HepG2 (cell line): ENCODE measurements around the gene DNPH1. TPM values are rescaled to one million over a fixed set of nuclear protein-coding genes. Genes with fewer than 3 reads are reported as not detected.
A peak's percentile ranks its signal among the peaks of the same experiment; 100 is the strongest.

Experiments
- ATAC-seq: fragments of 200-7000 bp; cut with Tn5 transposase; 3 replicates; pipeline ENCODE4 v1.9.1; 2020; ENCODE audit warnings: mild to moderate bottlenecking, moderate library complexity
- BruUV-seq: library from RNA; stranded (reverse); fragments of 400-500 nt; replicated peaks from 2 replicates; lab custom pipeline; 2021; lab: Mats Ljungman, UMichigan
- CTCF ChIA-PET: fragments of 300-600 bp; formaldehyde crosslinking; extraction: SDS; loops from one replicate; lab custom pipeline; 2021; ENCODE audit warnings: low total read pairs, inconsistent platforms, low intra/inter-chr PET ratio; lab: Yijun Ruan, JAX
- POLR2A ChIA-PET: fragments of 350-600 bp; sonication (Branson Sonifier 250); formaldehyde crosslinking; loops from one replicate; lab custom pipeline; 2020; ENCODE audit warnings: antibody characterized with exemption, inconsistent platforms; lab: Yijun Ruan, JAX
- DNase-seq: peaks from one replicate; pipeline ENCODE4 v3.0.0-alpha.2; 2015; ENCODE audit warnings: low spot score
- FAIRE-seq: peaks from 3 replicates; lab custom pipeline; 2011; peaks lifted over from hg19 to GRCh38; lab: Jason Lieb, UNC
- H2AFZ ChIP-seq: one replicate; pipeline ENCODE4 v1.6.1; 2011; ENCODE audit warnings: low read length, inconsistent platforms
- H3K27ac ChIP-seq: fragments of 300-600 bp; 3 replicates; pipeline ENCODE4 v1.8.0; 2011; ENCODE audit warnings: mixed run types, mild to moderate bottlenecking, mixed read lengths, low read length, inconsistent platforms; ENCODE audit not compliant: insufficient read depth; ENCODE audit errors: extremely low read length
- H3K27me3 ChIP-seq, 2 experiments: fragments of 200-600 bp in 1 of 2; 2 replicates in 1 of 2; 3 replicates in 1 of 2; pipeline versions ENCODE4 v1.6.0 to v1.8.0; 2011; ENCODE audit warnings: low read length in 2 of 2, mild to moderate bottlenecking in 2 of 2, moderate library complexity in 2 of 2, inconsistent platforms in 1 of 2; ENCODE audit not compliant: insufficient read depth in 2 of 2, control insufficient read depth in 1 of 2
- H3K36me3 ChIP-seq, 2 experiments: fragments of 200-600 bp in 1 of 2; replicated peaks in 1 of 2; 2 replicates in 1 of 2; 3 replicates in 1 of 2; pipeline versions ENCODE4 v1.5.1 to v1.8.0; 2011; ENCODE audit warnings: low read length in 2 of 2, inconsistent platforms in 1 of 2; ENCODE audit not compliant: insufficient read depth in 2 of 2, control insufficient read depth in 1 of 2
- H3K4me1 ChIP-seq: 2 replicates; pipeline ENCODE4 v1.5.1; 2012; ENCODE audit warnings: low read length, inconsistent platforms; ENCODE audit not compliant: insufficient read depth
- H3K4me2 ChIP-seq: 2 replicates; pipeline ENCODE4 v1.6.0; 2011; ENCODE audit warnings: low read depth, low read length, inconsistent platforms
- H3K4me3 ChIP-seq, 3 experiments: fragments of 200-600 bp in 1 of 3; sonication (generic), shearing (Covaris generic) in 1 of 3; replicated peaks in 1 of 3; 2 replicates each; pipeline ENCODE4 v1.5.1; 2011 to 2016; ENCODE audit warnings: low read length in 3 of 3, inconsistent platforms in 2 of 3, low read depth in 2 of 3, mild to moderate bottlenecking in 2 of 3, control low read depth in 1 of 3, mixed read lengths in 1 of 3; ENCODE audit not compliant: insufficient read depth in 1 of 3
- H3K79me2 ChIP-seq: one replicate; pipeline ENCODE4 v1.6.1; 2011; ENCODE audit warnings: low read length, inconsistent platforms; ENCODE audit not compliant: insufficient read depth
- H3K9ac ChIP-seq: 2 replicates; pipeline ENCODE4 v1.6.0; 2011; ENCODE audit warnings: mild to moderate bottlenecking, low read depth, low read length, inconsistent platforms; ENCODE audit not compliant: insufficient read depth
- H3K9me3 ChIP-seq: 2 replicates; pipeline ENCODE4 v1.5.1; 2012; ENCODE audit warnings: mild to moderate bottlenecking, low read length
- H4K20me1 ChIP-seq: 2 replicates; pipeline ENCODE4 v1.6.0; 2011; ENCODE audit warnings: inconsistent platforms, mild to moderate bottlenecking, low read length, moderate library complexity; ENCODE audit not compliant: insufficient read depth
- CCDC6 ChIP-seq: sonication (generic); formaldehyde crosslinking; IDR thresholded peaks from 2 replicates; pipeline ENCODE4 v1.8.1; 2022; ENCODE audit warnings: mild to moderate bottlenecking, missing genetic modification reagents, moderate library complexity
- ELF4 ChIP-seq: sonication (generic); formaldehyde crosslinking; IDR thresholded peaks from 2 replicates; pipeline ENCODE4 v1.5.0; 2020; ENCODE audit warnings: missing genetic modification reagents, mild to moderate bottlenecking, moderate library complexity, borderline replicate concordance
- FOSL2 ChIP-seq: sonication (generic); formaldehyde crosslinking; IDR thresholded peaks from 2 replicates; pipeline ENCODE4 v1.4.0; 2020; ENCODE audit warnings: missing genetic modification reagents
- KLF16 ChIP-seq, 2 experiments: sonication (generic) in 1 of 2; formaldehyde crosslinking in 1 of 2; IDR thresholded peaks; 2 replicates each; pipeline versions ENCODE4 v1.6.1 to v1.8.0; 2016 to 2023; ENCODE audit warnings: missing genetic modification reagents in 2 of 2, missing compliant biosample characterization in 1 of 2
- MIXL1 ChIP-seq: IDR thresholded peaks from 2 replicates; pipeline ENCODE4 v1.6.1; 2016
- TEF ChIP-seq: sonication (generic); formaldehyde crosslinking; IDR thresholded peaks from 2 replicates; pipeline ENCODE4 v1.5.0; 2020; ENCODE audit warnings: missing genetic modification reagents
- ZFP91 ChIP-seq: sonication (generic); formaldehyde crosslinking; IDR thresholded peaks from 2 replicates; pipeline ENCODE4 v1.9.0; 2022; ENCODE audit warnings: missing genetic modification reagents, mild to moderate bottlenecking, borderline replicate concordance
- ZNF512B ChIP-seq: sonication (generic); formaldehyde crosslinking; IDR thresholded peaks from 2 replicates; pipeline ENCODE4 v1.5.1; 2020; ENCODE audit warnings: missing genetic modification reagents, mild to moderate bottlenecking, borderline replicate concordance
- ZNF772 ChIP-seq: sonication (generic); formaldehyde crosslinking; IDR thresholded peaks from 2 replicates; pipeline ENCODE4 v1.5.0; 2020; ENCODE audit warnings: mild to moderate bottlenecking, missing genetic modification reagents
- ZNF773 ChIP-seq: sonication (generic); formaldehyde crosslinking; IDR thresholded peaks from 2 replicates; pipeline ENCODE4 v1.4.0; 2020; ENCODE audit warnings: missing genetic modification reagents, borderline replicate concordance
- ZNF776 ChIP-seq: sonication (generic); formaldehyde crosslinking; IDR thresholded peaks from 2 replicates; pipeline ENCODE4 v1.4.0; 2020; ENCODE audit warnings: mild to moderate bottlenecking, missing genetic modification reagents
- ZNF878 ChIP-seq: sonication (generic); formaldehyde crosslinking; IDR thresholded peaks from 2 replicates; pipeline ENCODE4 v1.8.1; 2023; ENCODE audit warnings: mild to moderate bottlenecking, missing genetic modification reagents, moderate library complexity
- ZNF879 ChIP-seq: sonication (generic); formaldehyde crosslinking; IDR thresholded peaks from 2 replicates; pipeline ENCODE4 v1.8.1; 2023; ENCODE audit warnings: missing genetic modification reagents
- ZSCAN20 ChIP-seq: sonication (generic); formaldehyde crosslinking; IDR thresholded peaks from 2 replicates; pipeline ENCODE4 v1.4.0; 2020; ENCODE audit warnings: missing genetic modification reagents, mild to moderate bottlenecking, borderline replicate concordance
- WGBS: methylation state at CpG from one replicate; pipeline ENCODE4 v1.1.6; 2017; ENCODE audit warnings: low lambda C conversion rate; 5-methylcytosine and 5-hydroxymethylcytosine counted together
- in situ Hi-C: cut with HindIII; loops from 2 replicates; pipeline ENCODE4 v1.10.0; 2017; ENCODE audit warnings: low pct_unique_long_range_greater_than_20kb; ENCODE audit not compliant: extremely low pct_ligation_motif_present
- intact Hi-C: fragments of 100-400 bp; cut with micrococcal nuclease; formaldehyde crosslinking; loops from one replicate; pipeline ENCODE4 v1.10.0; 2022; ENCODE audit not compliant: unreplicated experiment
- polyA plus RNA-seq, 8 experiments: library from polyadenylated mRNA; depleted of rRNA in 3 of 8; stranded (reverse) in 7 of 8; unstranded in 1 of 8; fragments of >200 nt; fragmentation: Illumina TruSeq in 4 of 8; extraction: Trizol in 4 of 8; gene quantifications; 2 replicates each; pipeline versions ENCODE4 v1.2.1 to v1.2.3, GENCODE V29; 2011 to 2016; ENCODE audit warnings: low read depth in 4 of 8, missing spikeins in 1 of 8, mixed read lengths in 1 of 8; ENCODE audit not compliant: insufficient read depth in 1 of 8
- total RNA-seq, 5 experiments: library from RNA; depleted of rRNA; stranded (reverse); fragments of >200 nt; fragmentation: Illumina TruSeq; extraction: Trizol; gene quantifications; 2 replicates each; pipeline ENCODE4 v1.2.3, GENCODE V29; 2016; ENCODE audit warnings: low read depth in 1 of 5
- TF ChIP-seq, protein P1 (sequence below), 2 experiments: fragments of 450-650 bp in 1 of 2; sonication (generic) in 1 of 2; formaldehyde crosslinking; IDR thresholded peaks; 2 replicates each; pipeline versions ENCODE4 v1.5.0 to v1.8.0; 2020 to 2022; ENCODE audit warnings: mild to moderate bottlenecking in 1 of 2, missing genetic modification reagents in 1 of 2
- TF ChIP-seq, protein P2 (sequence below): sonication (generic); formaldehyde crosslinking; IDR thresholded peaks from 2 replicates; pipeline ENCODE4 v1.5.0; 2020; ENCODE audit warnings: missing genetic modification reagents

The DNPH1 gene
- total and polyA plus RNA-seq, 2 of the 13 experiments (the other 11 are each of a cell fraction or from before 2014, with no cell fraction given): 56.5 to 75.1 TPM

DNA sequence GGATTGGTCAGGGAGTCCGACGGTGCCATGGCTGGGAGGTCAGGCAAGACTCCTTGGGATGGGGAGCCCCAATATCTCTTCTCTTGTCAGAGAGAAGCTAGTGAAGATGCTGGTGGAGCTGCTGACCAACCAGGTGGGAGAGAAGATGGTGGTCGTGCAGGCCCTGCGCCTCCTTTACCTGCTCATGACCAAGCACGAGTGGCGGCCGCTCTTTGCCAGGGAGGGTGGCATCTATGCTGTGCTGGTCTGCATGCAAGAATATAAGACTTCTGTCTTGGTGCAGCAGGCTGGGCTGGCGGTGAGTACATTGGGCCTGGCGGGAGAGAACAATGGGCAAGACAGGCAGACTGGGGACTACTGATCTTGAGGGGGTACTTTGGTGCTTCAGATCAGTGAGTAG is 36.4 kb downstream of the DNPH1 start (continued):
- TF ChIP-seq, protein P1, sequence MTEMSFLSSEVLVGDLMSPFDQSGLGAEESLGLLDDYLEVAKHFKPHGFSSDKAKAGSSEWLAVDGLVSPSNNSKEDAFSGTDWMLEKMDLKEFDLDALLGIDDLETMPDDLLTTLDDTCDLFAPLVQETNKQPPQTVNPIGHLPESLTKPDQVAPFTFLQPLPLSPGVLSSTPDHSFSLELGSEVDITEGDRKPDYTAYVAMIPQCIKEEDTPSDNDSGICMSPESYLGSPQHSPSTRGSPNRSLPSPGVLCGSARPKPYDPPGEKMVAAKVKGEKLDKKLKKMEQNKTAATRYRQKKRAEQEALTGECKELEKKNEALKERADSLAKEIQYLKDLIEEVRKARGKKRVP (CRISPR knock-in tag; IDR thresholded peaks at IDR 0.05): no peak
- no peak for TF ChIP-seq ZSCAN20
- TF ChIP-seq ZNF878 (CRISPR knock-in tag): no peak

DNA sequence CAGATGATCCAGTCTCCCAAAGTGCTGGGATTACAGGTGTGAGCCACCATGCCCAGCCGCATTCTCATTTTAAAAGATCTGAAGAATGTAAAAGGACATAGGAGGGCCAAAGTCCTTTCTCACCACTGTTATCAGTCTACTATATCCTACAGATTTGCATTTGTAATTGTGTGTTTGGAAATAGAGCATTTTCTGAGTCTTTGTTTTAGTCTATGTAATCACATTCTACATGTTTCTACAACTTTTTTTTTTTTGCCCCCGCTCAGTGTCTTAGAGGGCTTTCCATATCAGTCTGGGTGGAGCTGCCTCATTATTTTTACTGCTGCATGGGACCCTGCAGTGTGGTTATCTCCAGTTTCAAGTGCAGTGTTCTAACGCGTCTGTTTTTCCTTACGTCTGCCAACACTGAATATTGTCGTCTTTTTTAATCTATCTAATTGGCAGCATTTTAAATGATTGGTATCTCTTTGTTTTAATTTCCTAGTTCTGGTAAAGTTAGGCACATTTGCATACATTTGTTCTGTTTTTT is 39.4 kb downstream of the DNPH1 start:
- DNase-seq: no peak
- no peak overlapping the region for H2AFZ ChIP-seq
- no peaks in the 10 kb centered on the region for H3K79me2 ChIP-seq
- H3K27me3 ChIP-seq: no peaks in the 10 kb centered on the region
- H3K4me3 ChIP-seq: no peak overlapping the region
- FAIRE-seq: peak; percentile 4
- intact Hi-C loops (loop anchor here (5.0 kb wide), 1 partner anchor 692 kb away; no protein-coding TSS in a partner anchor), in situ Hi-C loops (no loop called here)
- CTCF ChIA-PET: no interaction called here
- no TSS peak for BruUV-seq
- H3K4me2 ChIP-seq: no peak overlapping the region
- H3K27ac ChIP-seq: no peak overlapping the region
- peaks cover 7% of the 10 kb centered on the region for H3K4me1 ChIP-seq
- H3K9me3 ChIP-seq: no peaks in the 10 kb centered on the region
- no peaks in the 10 kb centered on the region for H4K20me1 ChIP-seq
- H3K9ac ChIP-seq: no peak overlapping the region
- POLR2A ChIA-PET: interaction anchor here (1.7 kb wide), 1 partner anchor 8 kb away, joined by 6 read pairs; the partner anchor contains the start of gene CUL9
- peaks cover 6 to 7% of the 10 kb centered on the region in 2 experiments; a peak in 4 of 5 replicates for H3K36me3 ChIP-seq
- ATAC-seq: no peak
- WGBS: 99% methylated on average over 6 of the region's 6 CpGs
- TF ChIP-seq, protein P2, sequence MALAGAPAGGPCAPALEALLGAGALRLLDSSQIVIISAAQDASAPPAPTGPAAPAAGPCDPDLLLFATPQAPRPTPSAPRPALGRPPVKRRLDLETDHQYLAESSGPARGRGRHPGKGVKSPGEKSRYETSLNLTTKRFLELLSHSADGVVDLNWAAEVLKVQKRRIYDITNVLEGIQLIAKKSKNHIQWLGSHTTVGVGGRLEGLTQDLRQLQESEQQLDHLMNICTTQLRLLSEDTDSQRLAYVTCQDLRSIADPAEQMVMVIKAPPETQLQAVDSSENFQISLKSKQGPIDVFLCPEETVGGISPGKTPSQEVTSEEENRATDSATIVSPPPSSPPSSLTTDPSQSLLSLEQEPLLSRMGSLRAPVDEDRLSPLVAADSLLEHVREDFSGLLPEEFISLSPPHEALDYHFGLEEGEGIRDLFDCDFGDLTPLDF: no peak
- TF ChIP-seq FOSL2 (no peak), ZNF776 (no peak), ZNF512B (CRISPR knock-in tag) (no peak), MIXL1 (no peak), ELF4 (no peak), TEF (no peak), ZNF879 (CRISPR knock-in tag) (no peak), CCDC6 (CRISPR knock-in tag) (no peak), ZNF773 (CRISPR knock-in tag) (no peak), ZFP91 (CRISPR knock-in tag) (no peak), ZNF772 (CRISPR knock-in tag) (no peak), KLF16 (CRISPR knock-in tag; IDR thresholded peaks at IDR 0.05) (no peak)
